GM12873 (cell line): Measurements from ENCODE around the gene RDH5.

Experiments
- TF ChIP-seq, protein P1 (sequence below): IDR thresholded peaks from 2 replicates; pipeline ENCODE4 v1.5.1; 2012; ENCODE audit warnings: low read depth, mild to moderate bottlenecking, moderate library complexity, low read length, control low read depth; ENCODE audit not compliant: insufficient read depth; ENCODE audit errors: missing control alignments

The RDH5 gene

GRCh38 chr12:55720071-55720564 is at the start of gene RDH5:
RDH5 (plus strand) TSS chr12:55720393; CDS start chr12:55721185, 792 bp downstream.
- TF ChIP-seq, protein P1, sequence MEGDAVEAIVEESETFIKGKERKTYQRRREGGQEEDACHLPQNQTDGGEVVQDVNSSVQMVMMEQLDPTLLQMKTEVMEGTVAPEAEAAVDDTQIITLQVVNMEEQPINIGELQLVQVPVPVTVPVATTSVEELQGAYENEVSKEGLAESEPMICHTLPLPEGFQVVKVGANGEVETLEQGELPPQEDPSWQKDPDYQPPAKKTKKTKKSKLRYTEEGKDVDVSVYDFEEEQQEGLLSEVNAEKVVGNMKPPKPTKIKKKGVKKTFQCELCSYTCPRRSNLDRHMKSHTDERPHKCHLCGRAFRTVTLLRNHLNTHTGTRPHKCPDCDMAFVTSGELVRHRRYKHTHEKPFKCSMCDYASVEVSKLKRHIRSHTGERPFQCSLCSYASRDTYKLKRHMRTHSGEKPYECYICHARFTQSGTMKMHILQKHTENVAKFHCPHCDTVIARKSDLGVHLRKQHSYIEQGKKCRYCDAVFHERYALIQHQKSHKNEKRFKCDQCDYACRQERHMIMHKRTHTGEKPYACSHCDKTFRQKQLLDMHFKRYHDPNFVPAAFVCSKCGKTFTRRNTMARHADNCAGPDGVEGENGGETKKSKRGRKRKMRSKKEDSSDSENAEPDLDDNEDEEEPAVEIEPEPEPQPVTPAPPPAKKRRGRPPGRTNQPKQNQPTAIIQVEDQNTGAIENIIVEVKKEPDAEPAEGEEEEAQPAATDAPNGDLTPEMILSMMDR, result no peak

- TF ChIP-seq, protein P1, result no peak
These were observed 48.4 kb upstream of the RDH5 start for GRCh38 chr12:55671746-55672145.

DNA sequence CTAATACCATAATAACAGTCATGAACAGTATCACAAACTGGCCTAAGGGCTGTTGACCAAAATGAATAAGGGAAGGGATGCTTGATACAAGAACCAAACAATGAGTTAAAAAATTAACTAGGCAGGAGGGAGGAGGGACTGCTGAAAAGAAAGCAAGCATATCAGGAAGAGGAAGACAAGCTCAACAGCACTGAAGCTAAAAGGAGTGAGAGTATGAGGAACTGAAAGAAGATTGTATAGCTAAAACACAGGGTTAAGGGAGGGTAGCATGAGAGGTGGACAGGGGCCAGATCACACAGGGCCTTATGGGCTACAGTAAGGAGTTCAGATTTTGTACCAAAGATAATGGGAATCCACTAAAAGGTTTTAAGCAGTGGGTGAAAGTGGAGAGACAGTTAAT is 46.6 kb upstream of the RDH5 start:
- TF ChIP-seq, protein P1, result no peak

DNA sequence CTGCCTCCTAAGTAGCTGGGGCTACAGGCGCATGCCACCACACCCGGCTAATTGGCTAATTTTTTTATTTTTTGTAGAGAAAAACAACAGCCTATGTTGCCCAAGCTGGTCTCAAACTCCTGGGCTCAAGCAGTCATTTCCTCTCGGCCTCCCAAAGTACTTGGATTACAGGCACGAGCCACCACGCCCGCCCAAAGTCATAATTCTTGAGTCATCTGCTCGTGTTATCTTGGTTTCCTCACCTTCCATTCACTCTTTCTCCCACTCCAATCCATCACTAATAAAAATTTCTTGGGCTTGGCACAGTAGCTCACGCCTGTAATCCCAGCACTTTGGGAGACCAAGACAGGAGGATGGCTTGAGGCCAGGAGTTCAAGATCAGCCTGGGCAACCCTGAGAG is 44.5 kb upstream of the RDH5 start:
- TF ChIP-seq, protein P1, result no peak

- TF ChIP-seq, protein P1, result no peak
These were observed 43.5 kb upstream of the RDH5 start for GRCh38 chr12:55676707-55677106.

DNA sequence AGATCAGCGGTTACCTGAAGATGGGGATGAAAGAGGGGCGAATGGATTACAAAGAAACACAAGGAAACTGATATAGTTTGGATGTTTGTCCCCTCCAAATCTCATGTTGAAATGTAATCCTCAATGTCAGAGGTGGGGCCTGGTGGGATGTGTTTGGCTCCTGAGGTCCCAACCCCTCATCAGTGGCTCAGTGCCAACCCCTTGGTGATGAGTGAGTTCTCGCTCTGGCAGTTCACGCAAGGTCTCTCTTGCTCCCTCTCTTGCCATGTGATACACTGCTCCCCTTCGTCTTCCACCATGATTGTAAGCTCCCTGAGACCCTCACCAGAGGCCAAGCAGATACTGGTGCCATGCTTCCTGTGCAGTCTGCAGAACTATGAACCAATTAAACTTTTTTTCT is 40.5 kb upstream of the RDH5 start:
- TF ChIP-seq, protein P1, result no peak

- TF ChIP-seq, protein P1, result peak; percentile 41
These were observed 38.8 kb upstream of the RDH5 start for GRCh38 chr12:55681142-55682077.
